Left ventricle myocardium inferior (tissue), 1 donor: ENCODE data around the gene YAE1. TPM values are rescaled to one million over a fixed set of nuclear protein-coding genes. Genes with fewer than 3 reads are reported as not detected.

Experiments
- DNase-seq: peaks from one replicate; pipeline ENCODE4 v3.0.0-alpha.2; 2020
- H3K27ac ChIP-seq: fragments of 200-600 bp; replicated peaks from 2 replicates; pipeline ENCODE4 v1.8.0; 2021
- H3K27me3 ChIP-seq: fragments of 200-600 bp; 2 replicates; pipeline ENCODE4 v1.8.0; 2021; ENCODE audit warnings: low read depth
- H3K36me3 ChIP-seq: fragments of 200-600 bp; 2 replicates; pipeline ENCODE4 v1.8.0; 2021
- H3K4me1 ChIP-seq: fragments of 200-600 bp; 2 replicates; pipeline ENCODE4 v1.8.0; 2021
- H3K4me3 ChIP-seq: fragments of 200-600 bp; 2 replicates; pipeline ENCODE4 v1.8.0; 2021; ENCODE audit warnings: mild to moderate bottlenecking, moderate library complexity
- H3K9me3 ChIP-seq: fragments of 200-600 bp; replicated peaks from 2 replicates; pipeline ENCODE4 v1.8.0; 2021
- CTCF ChIP-seq: fragments of 200-600 bp; IDR thresholded peaks from 2 replicates; pipeline ENCODE4 v1.8.0; 2021; ENCODE audit warnings: antibody characterized with exemption, mild to moderate bottlenecking, borderline replicate concordance
- intact Hi-C: fragments of 100-400 bp; cut with micrococcal nuclease; formaldehyde crosslinking; loops from one replicate; pipeline ENCODE4 v1.11.0; 2022
- total RNA-seq: library from RNA; stranded (reverse); fragmentation: NEBNext Ultra II Directional; extraction: Animal tissue kit (Norgen Biotek cat#: 25700); gene quantifications from one replicate; pipeline ENCODE4 v1.2.1, GENCODE V29; 2021
- donor health status: DM: no; HTN: yes; CAD: no; lungs with severe emphysema.

YAE1 gene
- total RNA-seq, 1 donor from 2014 or later: 18.6 TPM

GRCh38 chr7:39527296-39527695 is 38.9 kb upstream of the YAE1 start:
- intact Hi-C loops: no loop called here
- Histone ChIP-seq H3K4me3 (no peak overlapping the region), H3K4me1 (no peaks in the 10 kb centered on the region), H3K27me3 (peaks cover 53% of the 10 kb centered on the region), H3K9me3 (no peaks in the 10 kb centered on the region), H3K36me3 (no peaks in the 10 kb centered on the region), H3K27ac (no peak overlapping the region)
- no peak for TF ChIP-seq CTCF
- no peak for DNase-seq

GRCh38 chr7:39527951-39528350 is 38.3 kb upstream of the YAE1 start:
- intact Hi-C loops: no loop called here

GRCh38 chr7:39528849-39529248 is 37.4 kb upstream of the YAE1 start:
- no peak overlapping the region for H3K4me3 ChIP-seq
- TF ChIP-seq CTCF: no peak
- intact Hi-C loops: no loop called here

More at GRCh38 chr7:39527951-39528350, 38.3 kb upstream of the YAE1 start:
- H3K27ac ChIP-seq: no peak overlapping the region
- H3K36me3 ChIP-seq: no peaks in the 10 kb centered on the region
- H3K9me3 ChIP-seq: no peaks in the 10 kb centered on the region
- no peaks in the 10 kb centered on the region for H3K4me1 ChIP-seq
- H3K4me3 ChIP-seq: no peak overlapping the region
- H3K27me3 ChIP-seq: peaks cover 53% of the 10 kb centered on the region
- no peak for DNase-seq
- TF ChIP-seq CTCF: no peak

GRCh38 chr7:39529582-39529981 is 36.6 kb upstream of the YAE1 start:
- Histone ChIP-seq H3K4me1 (no peaks in the 10 kb centered on the region), H3K9me3 (no peaks in the 10 kb centered on the region), H3K36me3 (no peaks in the 10 kb centered on the region), H3K4me3 (no peak overlapping the region), H3K27me3 (peaks cover 50% of the 10 kb centered on the region), H3K27ac (no peak overlapping the region)
- no peak for TF ChIP-seq CTCF
- intact Hi-C loops: no loop called here
- DNase-seq: no peak

More at GRCh38 chr7:39528849-39529248, 37.4 kb upstream of the YAE1 start:
- Histone ChIP-seq H3K4me1 (no peaks in the 10 kb centered on the region), H3K9me3 (no peaks in the 10 kb centered on the region), H3K36me3 (no peaks in the 10 kb centered on the region), H3K27ac (no peak overlapping the region), H3K27me3 (peaks cover 52% of the 10 kb centered on the region)
- DNase-seq: no peak

- H3K27ac ChIP-seq: no peak overlapping the region
- H3K4me3 ChIP-seq: no peak overlapping the region
- intact Hi-C loops: no loop called here
- peaks cover 40% of the 10 kb centered on the region for H3K27me3 ChIP-seq
- no peaks in the 10 kb centered on the region for H3K9me3 ChIP-seq
- DNase-seq: no peak
- no peaks in the 10 kb centered on the region for H3K36me3 ChIP-seq
- no peaks in the 10 kb centered on the region for H3K4me1 ChIP-seq
- no peak for TF ChIP-seq CTCF
Observed at GRCh38 chr7:39530971-39531370, 35.2 kb upstream of the YAE1 start.

- no peaks in the 10 kb centered on the region for H3K36me3 ChIP-seq
- no peak for DNase-seq
- no peaks in the 10 kb centered on the region for H3K9me3 ChIP-seq
- peaks cover 40% of the 10 kb centered on the region for H3K27me3 ChIP-seq
- H3K27ac ChIP-seq: no peak overlapping the region
- H3K4me1 ChIP-seq: no peaks in the 10 kb centered on the region
- intact Hi-C loops: no loop called here
- H3K4me3 ChIP-seq: no peak overlapping the region
- no peak for TF ChIP-seq CTCF
Observed at GRCh38 chr7:39531818-39532217, 34.4 kb upstream of the YAE1 start.
